Loucy (cell line): ENCODE data around the gene SUSD6.
"Not testable (repeated sequence)": the region's sequence is repeated elsewhere in the genome, so short reads cannot be mapped to it uniquely, and the experiment has no call there.

ENCODE experiments used
- CTCF ChIP-seq: fragments of 200-600 bp; sonication (generic); conservative IDR thresholded peaks from 2 replicates; pipeline ENCODE4 v1.5.1; 2014; ENCODE audit warnings: mild to moderate bottlenecking, antibody characterized with exemption, low read length
- EZH2phosphoT487 ChIP-seq: fragments of 200-600 bp; IDR thresholded peaks from 2 replicates; pipeline ENCODE4 v1.6.1; 2018; ENCODE audit warnings: antibody characterized with exemption, mild to moderate bottlenecking, moderate library complexity, borderline replicate concordance

GRCh38 chr14:69731919-69732598, 120.7 kb downstream of the SUSD6 start:
- not testable (repeated sequence) for TF ChIP-seq CTCF, EZH2phosphoT487
